ENCODE data around the gene UST.

Gene UST

DNA sequence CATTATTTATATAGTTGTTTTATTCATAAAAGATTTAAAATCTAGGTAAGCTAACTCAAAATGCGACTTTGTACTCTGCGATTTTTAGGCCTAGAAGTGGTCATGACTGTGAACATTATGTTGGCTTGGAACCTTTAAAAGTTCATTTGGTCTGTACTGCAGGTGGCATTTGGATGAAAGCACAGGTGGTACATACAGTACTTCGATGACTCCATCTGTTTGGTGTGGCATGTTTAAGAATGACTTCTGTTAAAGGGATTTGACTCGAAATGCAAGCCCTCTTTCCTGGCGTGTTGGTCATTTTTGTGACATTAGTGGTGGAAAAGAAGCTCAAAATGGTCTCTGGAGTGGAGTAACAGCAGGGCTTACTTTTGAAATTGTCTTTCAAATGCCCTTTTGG lies 118.1 kb downstream of the UST start:
- no peaks in the 10 kb centered on the region for H3K79me2 ChIP-seq (ENCODE audit: insufficient read depth, low read length)
- H3F3A ChIP-seq (ENCODE audit: insufficient read depth) = no peaks in the 10 kb centered on the region
- H3K9me2 ChIP-seq (replicated peaks; ENCODE audit: insufficient read depth, low read length) = no peaks in the 10 kb centered on the region
- TF ChIP-seq EZH2phosphoT487 (conservative IDR thresholded peaks at IDR 0.05; ENCODE audit: low read length) = no peak
- no peak for TF ChIP-seq CTCF (IDR thresholded peaks at IDR 0.05; ENCODE audit: insufficient read depth, low read length, poor library complexity, severe bottlenecking)
- H3K27ac ChIP-seq (ENCODE audit: low read depth, low read length) = no peak overlapping the region
- no peaks in the 10 kb centered on the region for H3K27me3 ChIP-seq (ENCODE audit: low read length)
- H3K36me3 ChIP-seq (ENCODE audit: low read length) = no peaks in the 10 kb centered on the region
- no peak overlapping the region for H3K4me2 ChIP-seq (ENCODE audit: low read depth, low read length, poor library complexity, severe bottlenecking)
- no peaks in the 10 kb centered on the region for H4K20me1 ChIP-seq (ENCODE audit: low read depth, low read length)
- H3K9ac ChIP-seq (ENCODE audit: low read length) = no peak overlapping the region
- H2AFZ ChIP-seq (ENCODE audit: low read depth, low read length, severe bottlenecking) = no peak overlapping the region
- H3K4me3 ChIP-seq (ENCODE audit: insufficient read depth, low read length, poor library complexity, severe bottlenecking) = no peak overlapping the region
- no peaks in the 10 kb centered on the region for H3K9me3 ChIP-seq (ENCODE audit: insufficient read depth, low read length)

GRCh38 chr6:148866657-148867268 lies 119.9 kb downstream of the UST start:
- no peak overlapping the region for H3K9ac ChIP-seq (ENCODE audit: low read length)
- no peaks in the 10 kb centered on the region for H3K79me2 ChIP-seq (ENCODE audit: insufficient read depth, low read length)
- H3K36me3 ChIP-seq (ENCODE audit: low read length) = no peaks in the 10 kb centered on the region
- no peak overlapping the region for H3K27ac ChIP-seq (ENCODE audit: low read depth, low read length)
- no peak overlapping the region for H2AFZ ChIP-seq (ENCODE audit: low read depth, low read length, severe bottlenecking)
- no peaks in the 10 kb centered on the region for H3K27me3 ChIP-seq (ENCODE audit: low read length)
- no peak overlapping the region for H3K4me2 ChIP-seq (ENCODE audit: low read depth, low read length, poor library complexity, severe bottlenecking)
- H4K20me1 ChIP-seq (ENCODE audit: low read depth, low read length) = no peaks in the 10 kb centered on the region
- TF ChIP-seq CTCF (IDR thresholded peaks at IDR 0.05; ENCODE audit: insufficient read depth, low read length, poor library complexity, severe bottlenecking) (no peak), EZH2phosphoT487 (conservative IDR thresholded peaks at IDR 0.05; ENCODE audit: low read length) (no peak)
- no peaks in the 10 kb centered on the region for H3K9me3 ChIP-seq (ENCODE audit: insufficient read depth, low read length)
- no peak overlapping the region for H3K4me3 ChIP-seq (ENCODE audit: insufficient read depth, low read length, poor library complexity, severe bottlenecking)
- no peaks in the 10 kb centered on the region for H3F3A ChIP-seq (ENCODE audit: insufficient read depth)
- H3K9me2 ChIP-seq (replicated peaks; ENCODE audit: insufficient read depth, low read length) = no peaks in the 10 kb centered on the region

DNA sequence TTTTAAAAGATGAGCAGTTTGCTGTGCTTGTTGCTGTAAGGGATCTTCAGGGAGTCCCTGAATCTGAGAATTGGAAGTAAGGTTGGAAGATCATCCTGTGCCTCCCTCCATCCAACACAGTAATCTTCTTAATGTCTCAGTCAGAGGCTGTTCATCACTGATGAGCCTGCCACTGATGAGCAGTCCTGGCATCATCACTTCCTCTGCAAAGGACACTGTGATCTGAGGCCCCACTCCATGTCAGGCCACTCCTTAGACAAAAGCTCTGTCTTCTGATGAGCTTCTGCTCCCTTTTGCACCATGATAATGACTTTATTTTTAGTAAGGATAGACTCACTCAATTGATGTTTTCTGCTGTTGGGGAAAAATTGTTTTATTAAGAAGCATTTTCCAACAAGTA lies 121.0 kb downstream of the UST start:
- H2AFZ ChIP-seq (ENCODE audit: low read depth, low read length, severe bottlenecking) = no peak overlapping the region
- no peak overlapping the region for H3K9ac ChIP-seq (ENCODE audit: low read length)
- H3K9me2 ChIP-seq (replicated peaks; ENCODE audit: insufficient read depth, low read length) = no peaks in the 10 kb centered on the region
- H4K20me1 ChIP-seq (ENCODE audit: low read depth, low read length) = no peaks in the 10 kb centered on the region
- TF ChIP-seq EZH2phosphoT487 (conservative IDR thresholded peaks at IDR 0.05; ENCODE audit: low read length) (no peak), CTCF (IDR thresholded peaks at IDR 0.05; ENCODE audit: insufficient read depth, low read length, poor library complexity, severe bottlenecking) (no peak)
- no peak overlapping the region for H3K4me2 ChIP-seq (ENCODE audit: low read depth, low read length, poor library complexity, severe bottlenecking)
- H3K79me2 ChIP-seq (ENCODE audit: insufficient read depth, low read length) = no peaks in the 10 kb centered on the region
- no peaks in the 10 kb centered on the region for H3K36me3 ChIP-seq (ENCODE audit: low read length)
- no peaks in the 10 kb centered on the region for H3F3A ChIP-seq (ENCODE audit: insufficient read depth)
- no peak overlapping the region for H3K4me3 ChIP-seq (ENCODE audit: insufficient read depth, low read length, poor library complexity, severe bottlenecking)
- H3K27me3 ChIP-seq (ENCODE audit: low read length) = no peaks in the 10 kb centered on the region
- H3K27ac ChIP-seq (ENCODE audit: low read depth, low read length) = no peak overlapping the region
- no peaks in the 10 kb centered on the region for H3K9me3 ChIP-seq (ENCODE audit: insufficient read depth, low read length)

Data from SU-DHL-6 (cell line).